Fibroblast of lung (primary cell): Measurements from ENCODE around the gene FKBP3. TPM values are rescaled to one million over a fixed set of nuclear protein-coding genes. Genes with fewer than 3 reads are reported as not detected.

Experiments used
- DNase-seq, 2 donors: peaks; one replicate each; pipeline versions ENCODE4 v3.0.0 to v3.0.0-alpha.2; 2010; ENCODE audit warnings: low read depth in 2 of 2
- H2AFZ ChIP-seq: 2 replicates; pipeline ENCODE4 v1.5.1; 2012; ENCODE audit warnings: low read length, control low read depth, inconsistent platforms
- H3K27ac ChIP-seq: 2 replicates; pipeline ENCODE4 v1.5.1; 2011; ENCODE audit warnings: low read length, control low read depth; ENCODE audit not compliant: insufficient read depth
- H3K27me3 ChIP-seq: 2 replicates; pipeline ENCODE4 v1.5.1; 2011; ENCODE audit warnings: mild to moderate bottlenecking, low read length; ENCODE audit not compliant: control insufficient read depth, insufficient read depth
- H3K36me3 ChIP-seq: 2 replicates; pipeline ENCODE4 v1.5.1; 2011; ENCODE audit warnings: low read length; ENCODE audit not compliant: control insufficient read depth, insufficient read depth
- H3K4me1 ChIP-seq: 2 replicates; pipeline ENCODE4 v1.5.1; 2011; ENCODE audit warnings: low read length; ENCODE audit not compliant: control insufficient read depth, insufficient read depth; ENCODE audit errors: extremely low read depth
- H3K4me2 ChIP-seq: 2 replicates; pipeline ENCODE4 v1.5.1; 2011; ENCODE audit warnings: low read length, control low read depth; ENCODE audit not compliant: insufficient read depth; ENCODE audit errors: extremely low read depth
- H3K4me3 ChIP-seq, 4 experiments: fragments of 200-600 bp in 1 of 4; sonication (generic) in 1 of 4; replicated peaks in 1 of 4; 2 replicates each; pipeline ENCODE4 v1.5.1; 2011 to 2016; ENCODE audit warnings: low read length in 4 of 4, low read depth in 3 of 4, mild to moderate bottlenecking in 3 of 4, control low read depth in 2 of 4, inconsistent platforms in 1 of 4, mixed read lengths in 1 of 4; ENCODE audit not compliant: insufficient read depth in 1 of 4; ENCODE audit errors: control extremely low read depth in 1 of 4
- H3K79me2 ChIP-seq: 2 replicates; pipeline ENCODE4 v1.5.1; 2012; ENCODE audit warnings: mild to moderate bottlenecking, low read length, inconsistent platforms; ENCODE audit not compliant: control insufficient read depth, insufficient read depth
- H3K9ac ChIP-seq: 2 replicates; pipeline ENCODE4 v1.5.1; 2011; ENCODE audit warnings: mild to moderate bottlenecking, low read length, control low read depth; ENCODE audit not compliant: insufficient read depth
- H3K9me3 ChIP-seq: 2 replicates; pipeline ENCODE4 v1.5.1; 2012; ENCODE audit warnings: low read depth, low read length; ENCODE audit not compliant: control insufficient read depth, insufficient read depth
- H4K20me1 ChIP-seq: 2 replicates; pipeline ENCODE4 v1.5.1; 2011; ENCODE audit warnings: low read length; ENCODE audit not compliant: control insufficient read depth, insufficient read depth; ENCODE audit errors: extremely low read depth
- EZH2 ChIP-seq: IDR thresholded peaks from 2 replicates; pipeline ENCODE4 v1.5.1; 2012; ENCODE audit warnings: low read length, control low read depth, mild to moderate bottlenecking; ENCODE audit errors: missing control alignments
- polyA plus RNA-seq, 2 donors: library from polyadenylated mRNA; depleted of rRNA in 1 of 2; stranded (reverse) in 1 of 2; unstranded in 1 of 2; fragments of >200 nt; gene quantifications; 2 replicates each; pipeline ENCODE4 v1.2.1, GENCODE V29; 2011 to 2012; ENCODE audit warnings: missing spikeins in 1 of 2
- total RNA-seq: library from RNA; depleted of rRNA; stranded (reverse); fragments of >200 nt; gene quantifications from 2 replicates; pipeline ENCODE4 v1.2.1, GENCODE V29; 2014
- TF ChIP-seq, protein P1 (sequence below), 2 donors: IDR thresholded peaks in 1 of 2; conservative IDR thresholded peaks in 1 of 2; 1 replicate in 1 of 2; 2 replicates in 1 of 2; pipeline ENCODE4 v1.5.1; 2011 to 2012; ENCODE audit warnings: low read length in 2 of 2, control low read depth in 1 of 2, inconsistent platforms in 1 of 2, low read depth in 1 of 2, mild to moderate bottlenecking in 1 of 2

Gene FKBP3
- total and polyA plus RNA-seq, 2 donors (not counting 1 experiment from before 2014, with no cell fraction given), result 29.1 to 101 TPM

DNA sequence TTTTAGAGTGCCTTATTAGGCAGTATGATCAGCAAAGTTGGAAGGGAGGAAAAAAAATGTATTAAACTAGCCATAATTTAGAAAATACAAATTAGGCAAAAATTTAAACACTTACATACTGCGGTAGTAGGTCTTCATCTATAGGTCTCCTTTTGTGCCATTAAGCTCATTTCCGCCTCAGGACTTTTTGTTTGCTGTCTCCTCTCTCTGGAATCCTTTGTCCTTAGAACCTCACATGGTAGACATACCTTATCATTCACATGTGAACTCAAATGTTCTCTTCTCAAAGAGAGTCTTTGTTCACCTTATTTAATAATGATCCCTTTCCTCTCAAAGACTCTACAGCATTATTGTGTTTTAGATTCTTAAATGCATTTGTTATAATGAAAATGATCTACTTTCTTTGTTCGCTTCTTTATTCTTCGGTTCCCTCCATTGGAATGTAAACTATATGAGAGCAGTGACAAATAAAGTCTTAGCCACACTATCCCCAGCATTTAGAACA is 16.2 kb upstream of the FKBP3 start:
- no peak overlapping the region for H3K27ac ChIP-seq
- H3K36me3 ChIP-seq, result no peaks in the 10 kb centered on the region
- no peaks in the 10 kb centered on the region for H3K27me3 ChIP-seq
- DNase-seq, result no peak
- no peak overlapping the region for H3K9ac ChIP-seq
- H3K4me3 ChIP-seq, result no peak overlapping the region
- H3K79me2 ChIP-seq, result no peaks in the 10 kb centered on the region
- H3K9me3 ChIP-seq, result no peaks in the 10 kb centered on the region
- no peaks in the 10 kb centered on the region for H4K20me1 ChIP-seq
- no peak for TF ChIP-seq EZH2
- H3K4me2 ChIP-seq, result no peak overlapping the region
- H3K4me1 ChIP-seq, result no peaks in the 10 kb centered on the region
- no peak overlapping the region for H2AFZ ChIP-seq

DNA sequence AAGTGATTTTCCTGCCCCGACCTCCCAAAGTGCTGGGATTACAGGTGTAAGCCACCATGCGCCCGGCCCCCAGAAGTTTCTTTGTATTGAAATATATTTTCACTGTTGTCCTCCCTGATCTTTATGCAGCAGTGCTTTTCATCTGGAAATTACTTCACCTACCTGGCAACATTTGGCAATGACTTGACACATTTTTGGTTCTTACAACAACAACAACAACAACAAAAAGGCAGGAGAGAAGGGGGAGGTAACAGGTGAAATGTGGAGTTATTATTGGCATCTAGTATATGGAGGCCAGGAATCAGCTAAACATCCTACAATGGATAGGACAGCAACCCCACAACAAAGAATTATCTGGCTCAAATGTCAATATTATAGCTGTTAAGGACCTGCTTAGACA is 15.3 kb upstream of the FKBP3 start:
- no peak overlapping the region for H3K4me2 ChIP-seq
- H4K20me1 ChIP-seq, result no peaks in the 10 kb centered on the region
- H3K27ac ChIP-seq, result no peak overlapping the region
- no peak overlapping the region for H3K4me3 ChIP-seq
- no peaks in the 10 kb centered on the region for H3K27me3 ChIP-seq
- no peak overlapping the region for H2AFZ ChIP-seq
- TF ChIP-seq, protein P1, sequence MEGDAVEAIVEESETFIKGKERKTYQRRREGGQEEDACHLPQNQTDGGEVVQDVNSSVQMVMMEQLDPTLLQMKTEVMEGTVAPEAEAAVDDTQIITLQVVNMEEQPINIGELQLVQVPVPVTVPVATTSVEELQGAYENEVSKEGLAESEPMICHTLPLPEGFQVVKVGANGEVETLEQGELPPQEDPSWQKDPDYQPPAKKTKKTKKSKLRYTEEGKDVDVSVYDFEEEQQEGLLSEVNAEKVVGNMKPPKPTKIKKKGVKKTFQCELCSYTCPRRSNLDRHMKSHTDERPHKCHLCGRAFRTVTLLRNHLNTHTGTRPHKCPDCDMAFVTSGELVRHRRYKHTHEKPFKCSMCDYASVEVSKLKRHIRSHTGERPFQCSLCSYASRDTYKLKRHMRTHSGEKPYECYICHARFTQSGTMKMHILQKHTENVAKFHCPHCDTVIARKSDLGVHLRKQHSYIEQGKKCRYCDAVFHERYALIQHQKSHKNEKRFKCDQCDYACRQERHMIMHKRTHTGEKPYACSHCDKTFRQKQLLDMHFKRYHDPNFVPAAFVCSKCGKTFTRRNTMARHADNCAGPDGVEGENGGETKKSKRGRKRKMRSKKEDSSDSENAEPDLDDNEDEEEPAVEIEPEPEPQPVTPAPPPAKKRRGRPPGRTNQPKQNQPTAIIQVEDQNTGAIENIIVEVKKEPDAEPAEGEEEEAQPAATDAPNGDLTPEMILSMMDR (conservative IDR thresholded peaks at IDR 0.05 in 1 of 2, IDR thresholded peaks at IDR 0.05 in 1 of 2; ENCODE audit: low read depth in 1 of 2, low read length in 2 of 2), result no peak
- no peak for TF ChIP-seq EZH2
- H3K79me2 ChIP-seq, result no peaks in the 10 kb centered on the region
- no peaks in the 10 kb centered on the region for H3K4me1 ChIP-seq
- no peaks in the 10 kb centered on the region for H3K9me3 ChIP-seq
- no peak overlapping the region for H3K9ac ChIP-seq
- no peaks in the 10 kb centered on the region for H3K36me3 ChIP-seq
- DNase-seq, result no peak

DNA sequence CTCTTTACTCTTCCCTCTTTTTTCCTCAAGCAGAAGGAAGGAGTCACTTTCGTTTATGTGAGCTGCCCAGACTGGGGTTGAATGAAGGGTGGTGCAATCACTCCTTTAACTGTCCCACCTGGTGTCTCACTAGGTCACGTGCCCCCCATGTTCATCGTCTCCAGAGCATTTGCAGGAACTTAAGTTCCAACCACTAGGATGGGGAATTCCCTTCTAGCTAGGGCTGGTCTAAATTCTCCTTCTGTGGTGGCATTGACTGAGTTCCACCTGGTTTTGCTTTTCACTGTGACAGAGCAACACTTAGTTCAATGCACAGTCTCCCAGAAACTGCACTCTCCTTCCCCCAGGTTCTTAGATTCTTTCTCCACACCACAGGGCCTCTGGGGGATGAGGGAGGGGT is 10.9 kb upstream of the FKBP3 start:
- DNase-seq, result no peak
- TF ChIP-seq EZH2, result no peak
- TF ChIP-seq, protein P1 (conservative IDR thresholded peaks at IDR 0.05 in 1 of 2, IDR thresholded peaks at IDR 0.05 in 1 of 2; ENCODE audit: low read depth in 1 of 2, low read length in 2 of 2), result no peak
- H3K9ac ChIP-seq, result no peak overlapping the region
- peaks cover under 1% of the 10 kb centered on the region for H3K79me2 ChIP-seq
- H3K27ac ChIP-seq, result no peak overlapping the region
- H2AFZ ChIP-seq, result no peak overlapping the region
- no peaks in the 10 kb centered on the region for H3K9me3 ChIP-seq
- H4K20me1 ChIP-seq, result no peaks in the 10 kb centered on the region
- H3K4me1 ChIP-seq, result no peaks in the 10 kb centered on the region
- H3K36me3 ChIP-seq, result no peaks in the 10 kb centered on the region
- H3K27me3 ChIP-seq, result no peaks in the 10 kb centered on the region
- no peak overlapping the region for H3K4me2 ChIP-seq
- no peak overlapping the region for H3K4me3 ChIP-seq
